ENCODE measurements around the gene FAM98A. TPM values are rescaled to one million over a fixed set of nuclear protein-coding genes. Genes with fewer than 3 reads are reported as not detected.

Gene FAM98A
- total RNA-seq, 4 donors from 2014 or later, result 21.2 to 50.5 (median 26.3) TPM

DNA sequence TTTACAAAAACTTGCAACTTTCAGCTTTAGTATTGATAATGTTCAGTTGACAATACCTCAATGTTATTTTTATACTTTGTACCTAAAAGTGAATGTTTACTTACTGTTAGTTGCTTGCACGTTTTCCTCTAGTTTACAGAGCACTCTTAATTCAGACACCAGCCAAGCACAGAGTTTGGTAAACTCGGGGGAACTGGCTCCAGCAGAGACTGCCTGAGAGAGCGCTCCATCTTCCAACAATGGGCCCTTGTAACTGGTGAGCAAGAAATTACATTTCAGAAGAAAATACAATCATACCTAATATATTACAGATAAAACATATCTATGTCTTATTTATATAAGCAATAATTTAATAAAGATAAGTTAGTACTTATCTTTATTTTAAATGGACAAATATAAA, 3.7 kb downstream of the FAM98A start:
- DNase-seq (ENCODE audit: low spot score in 2 of 2), result no peak
- no peak overlapping the region for H3K4me3 ChIP-seq (ENCODE audit: low read depth, poor library complexity, severe bottlenecking)
- TF ChIP-seq, protein P1, sequence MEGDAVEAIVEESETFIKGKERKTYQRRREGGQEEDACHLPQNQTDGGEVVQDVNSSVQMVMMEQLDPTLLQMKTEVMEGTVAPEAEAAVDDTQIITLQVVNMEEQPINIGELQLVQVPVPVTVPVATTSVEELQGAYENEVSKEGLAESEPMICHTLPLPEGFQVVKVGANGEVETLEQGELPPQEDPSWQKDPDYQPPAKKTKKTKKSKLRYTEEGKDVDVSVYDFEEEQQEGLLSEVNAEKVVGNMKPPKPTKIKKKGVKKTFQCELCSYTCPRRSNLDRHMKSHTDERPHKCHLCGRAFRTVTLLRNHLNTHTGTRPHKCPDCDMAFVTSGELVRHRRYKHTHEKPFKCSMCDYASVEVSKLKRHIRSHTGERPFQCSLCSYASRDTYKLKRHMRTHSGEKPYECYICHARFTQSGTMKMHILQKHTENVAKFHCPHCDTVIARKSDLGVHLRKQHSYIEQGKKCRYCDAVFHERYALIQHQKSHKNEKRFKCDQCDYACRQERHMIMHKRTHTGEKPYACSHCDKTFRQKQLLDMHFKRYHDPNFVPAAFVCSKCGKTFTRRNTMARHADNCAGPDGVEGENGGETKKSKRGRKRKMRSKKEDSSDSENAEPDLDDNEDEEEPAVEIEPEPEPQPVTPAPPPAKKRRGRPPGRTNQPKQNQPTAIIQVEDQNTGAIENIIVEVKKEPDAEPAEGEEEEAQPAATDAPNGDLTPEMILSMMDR (IDR thresholded peaks at IDR 0.05), result no peak
- TF ChIP-seq POLR2A (IDR thresholded peaks at IDR 0.05), result no peak
- WGBS, 2 donors, result 58 to 68% methylated on average over 3 of the region's 3 CpGs
- intact Hi-C loops (cut with DNase I; ENCODE audit: low total_unique reads), result no loop called here

DNA sequence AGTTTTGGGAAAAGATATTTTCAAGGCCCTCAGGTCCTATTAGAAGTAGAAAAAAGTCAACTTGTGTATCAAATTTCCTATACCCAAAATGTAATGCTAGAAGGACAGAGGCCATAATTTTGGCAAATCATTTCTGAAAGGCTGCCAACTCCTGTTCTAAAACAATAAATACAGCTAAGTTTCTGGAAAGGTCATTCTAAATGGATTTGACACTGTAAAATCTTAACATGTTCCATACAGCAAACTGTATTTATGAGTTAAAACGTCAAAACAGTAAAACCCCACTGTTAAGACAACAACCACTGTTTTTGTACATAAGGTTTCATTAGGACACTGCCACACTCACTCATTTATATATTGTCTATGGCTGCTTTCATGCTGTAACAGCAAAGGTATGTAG, 9.7 kb downstream of the FAM98A start:
- DNase-seq (ENCODE audit: low spot score in 2 of 2), result no peak
- no peak overlapping the region for H3K4me3 ChIP-seq (ENCODE audit: low read depth, poor library complexity, severe bottlenecking)
- TF ChIP-seq POLR2A (IDR thresholded peaks at IDR 0.05), result no peak
- TF ChIP-seq, protein P1 (IDR thresholded peaks at IDR 0.05), result no peak
- intact Hi-C loops (cut with DNase I; ENCODE audit: low total_unique reads), result no loop called here
- 22 to 34% methylated on average over 1 of the region's 1 CpG for WGBS, 2 donors

DNA sequence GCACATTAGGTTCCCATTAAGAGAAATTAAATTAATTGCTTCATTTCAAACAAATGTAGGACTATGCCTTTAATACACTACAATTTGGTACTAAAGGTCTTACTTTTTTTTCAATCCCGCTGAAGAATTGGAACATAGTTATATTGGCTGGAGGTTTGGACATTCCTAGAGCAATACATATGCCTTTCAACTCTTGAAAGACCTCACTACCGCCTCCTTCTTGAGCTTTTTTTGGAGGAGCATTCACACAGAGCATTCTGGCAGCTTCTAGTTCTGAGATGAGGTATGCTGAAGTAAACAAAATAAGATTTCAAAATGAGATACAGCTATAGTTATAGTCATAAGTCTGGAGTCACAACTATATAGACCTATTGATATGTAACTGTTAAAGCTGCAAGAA, 10.9 kb downstream of the FAM98A start:
- 54 to 61% methylated on average over 2 of the region's 2 CpGs for WGBS, 2 donors
- no peak overlapping the region for H3K4me3 ChIP-seq (ENCODE audit: low read depth, poor library complexity, severe bottlenecking)
- intact Hi-C loops (cut with DNase I; ENCODE audit: low total_unique reads), result no loop called here
- no peak for DNase-seq (ENCODE audit: low spot score in 2 of 2)
- TF ChIP-seq, protein P1 (IDR thresholded peaks at IDR 0.05), result no peak
- no peak for TF ChIP-seq POLR2A (IDR thresholded peaks at IDR 0.05)

DNA sequence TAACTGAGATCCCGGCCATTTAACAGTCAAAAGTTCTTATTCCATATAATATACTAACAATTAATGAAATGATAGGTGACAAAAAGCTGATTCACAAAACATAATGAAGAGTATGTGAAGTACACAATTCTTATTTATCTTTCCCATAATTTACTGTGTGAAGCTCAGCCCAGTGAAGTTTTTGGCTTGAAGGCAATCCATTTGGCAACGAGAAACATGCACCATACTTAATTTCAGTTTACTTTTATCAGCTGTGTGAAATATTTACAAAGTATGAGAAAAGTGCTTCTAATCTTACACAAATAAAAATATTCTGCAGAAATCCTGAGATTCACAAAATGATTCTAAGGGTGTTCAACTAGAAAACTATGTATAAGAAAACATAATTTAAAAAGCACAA, 12.3 kb downstream of the FAM98A start:
- no peak for TF ChIP-seq POLR2A (IDR thresholded peaks at IDR 0.05)
- TF ChIP-seq, protein P1 (IDR thresholded peaks at IDR 0.05), result no peak
- WGBS, 2 donors, result 84 to 90% methylated on average over 2 of the region's 2 CpGs
- H3K4me3 ChIP-seq (ENCODE audit: low read depth, poor library complexity, severe bottlenecking), result no peak overlapping the region
- no peak for DNase-seq (ENCODE audit: low spot score in 2 of 2)
- intact Hi-C loops (cut with DNase I; ENCODE audit: low total_unique reads), result no loop called here

DNA sequence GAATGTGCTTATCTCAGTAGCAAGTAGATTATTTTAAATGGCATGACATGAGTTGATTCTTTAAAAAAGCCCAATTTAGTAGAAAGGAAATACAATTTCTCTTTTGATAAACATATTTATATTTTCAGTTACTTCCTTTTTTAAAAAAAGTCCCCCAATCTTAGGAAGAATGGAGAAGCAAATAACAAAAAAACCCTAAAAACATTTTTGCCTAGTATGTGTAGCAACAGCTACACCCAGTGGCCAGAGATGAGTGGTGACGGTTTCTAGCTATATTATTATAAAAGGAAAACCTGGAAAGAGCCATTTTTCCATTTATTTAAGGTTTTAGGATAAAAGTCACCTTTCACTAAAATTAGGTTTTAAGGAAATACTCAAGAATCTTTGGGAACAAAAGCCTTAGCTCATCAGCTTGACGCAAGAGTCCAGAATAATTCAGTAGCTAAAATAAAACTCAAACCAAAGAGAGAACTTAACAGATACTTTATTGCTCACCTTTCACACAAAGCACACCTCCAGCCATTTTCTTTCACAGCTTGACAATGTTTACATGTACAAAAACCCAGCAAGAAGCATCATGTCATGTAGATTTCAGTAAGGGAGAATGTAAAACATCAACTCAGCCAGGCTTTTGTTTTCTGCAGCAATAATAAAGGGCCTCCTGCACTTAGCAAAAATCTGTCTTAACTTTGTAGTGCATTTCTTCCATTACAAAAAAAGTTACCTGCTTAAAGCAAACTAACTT, 15.7 kb downstream of the FAM98A start:
- intact Hi-C loops (cut with DNase I; ENCODE audit: low total_unique reads), result no loop called here

More for the DNA sequence above, 15.7 kb downstream of the FAM98A start:
- H3K4me3 ChIP-seq (ENCODE audit: low read depth, poor library complexity, severe bottlenecking), result no peak overlapping the region
- TF ChIP-seq, protein P1 (IDR thresholded peaks at IDR 0.05), result peak in 1 of 3 donors; percentile 37
- no peak for TF ChIP-seq POLR2A (IDR thresholded peaks at IDR 0.05)
- 21 to 34% methylated on average over 2 of the region's 2 CpGs for WGBS, 2 donors
- no peak for DNase-seq (ENCODE audit: low spot score in 2 of 2)
